Endothelial cell of hepatic sinusoid (primary cell): ENCODE results near the gene GH2.
"Not testable (repeated sequence)": the region's sequence is repeated elsewhere in the genome, so short reads cannot be mapped to it uniquely, and the experiment has no call there.

Source experiments
- in situ Hi-C: cut with HindIII; loops from 2 replicates; pipeline ENCODE4 v1.10.0; 2017; ENCODE audit warnings: low sequenced_read_pairs

Gene GH2

DNA sequence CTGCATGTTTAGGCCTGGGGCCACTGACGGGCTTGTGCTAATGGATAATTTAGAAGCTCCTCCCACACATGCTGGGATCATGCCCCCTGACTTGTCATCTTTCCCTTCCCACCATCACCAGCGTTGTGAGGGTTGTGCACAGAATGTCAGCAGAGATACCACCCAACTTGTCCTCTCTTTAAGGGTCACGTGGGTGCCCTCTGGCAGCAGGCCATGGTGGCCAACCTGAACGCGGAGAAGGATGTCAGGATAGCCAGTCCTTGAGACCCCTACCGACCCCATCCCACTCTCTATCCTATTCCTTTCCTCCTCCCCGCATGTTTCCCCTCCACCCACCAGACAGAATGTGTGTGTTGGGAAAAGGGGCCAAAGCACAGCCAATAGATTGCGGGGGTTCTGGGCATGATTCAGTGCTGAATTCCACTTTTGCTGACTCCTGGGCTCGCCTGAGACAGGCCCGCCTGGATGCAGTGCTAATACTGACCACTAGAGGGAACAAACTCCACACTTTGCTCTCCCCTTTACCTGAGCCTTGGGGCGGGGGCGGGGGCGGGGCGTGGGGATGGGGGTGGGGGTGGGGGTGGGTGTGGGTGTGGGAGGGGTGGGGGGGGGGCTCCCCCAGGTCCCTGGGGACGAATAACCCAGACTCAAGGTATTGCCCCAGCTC, at the start of gene GH2:
TSS of gene GH2 (minus strand) at position 10 of the 667 bp plus-strand sequence. CDS start 143 bp downstream, outside the sequence.
- in situ Hi-C loops: no loop called here

- in situ Hi-C loops: no loop called here
Measured at GRCh38 chr17:63930951-63931575, 49.3 kb upstream of the GH2 start.

DNA sequence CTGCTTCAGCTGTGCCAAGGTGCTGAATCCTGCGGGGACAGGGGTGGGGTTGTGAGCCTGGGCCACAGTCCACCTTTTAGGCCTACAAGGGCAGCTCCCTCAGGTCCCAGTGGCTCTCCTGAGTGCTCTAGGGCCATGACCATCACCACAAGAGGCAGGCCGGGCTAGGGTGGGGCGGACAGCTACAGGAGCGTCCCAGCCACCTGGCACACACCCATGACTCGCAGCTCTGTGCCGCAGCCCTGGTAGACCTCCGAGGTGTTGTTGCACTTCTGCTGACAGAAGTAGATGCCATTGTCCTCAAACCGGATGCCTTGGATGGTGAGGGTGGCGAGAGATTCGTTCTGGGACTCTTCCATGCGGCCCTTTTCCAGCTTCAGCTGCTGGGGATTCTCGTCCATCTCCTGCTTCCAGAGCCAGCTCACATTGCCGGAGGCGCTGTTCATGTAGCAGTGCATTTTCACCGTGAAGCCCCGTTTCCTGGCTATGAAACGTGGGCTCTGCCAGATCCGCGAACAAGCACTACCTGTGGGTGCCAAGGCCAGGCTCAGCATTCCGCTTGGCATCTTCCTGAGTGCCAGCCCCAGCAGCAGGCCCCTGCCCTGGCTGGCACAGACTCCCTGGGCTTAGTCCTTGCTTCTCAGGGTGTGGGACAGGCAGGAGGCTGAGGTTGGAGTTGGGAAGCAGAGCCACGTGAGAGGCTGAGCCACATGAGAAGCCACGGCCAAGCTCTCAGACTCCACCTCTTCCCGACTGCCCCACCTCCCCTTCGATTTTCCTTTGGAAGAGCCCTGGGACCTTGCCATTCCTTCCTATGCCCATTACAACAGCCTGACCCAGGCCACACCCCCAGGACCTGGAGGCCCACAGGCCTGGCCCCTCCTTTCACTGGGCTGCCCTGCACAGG, 48.4 kb upstream of the GH2 start:
- in situ Hi-C loops: loop anchor here (5.0 kb wide), 3 partner anchors 62 to 147 kb away; no protein-coding TSS in a partner anchor

- in situ Hi-C loops: loop anchor here (5.0 kb wide), 3 partner anchors 63 to 148 kb away; no protein-coding TSS in a partner anchor
Measured at GRCh38 chr17:63928966-63929695, 47.4 kb upstream of the GH2 start.

DNA sequence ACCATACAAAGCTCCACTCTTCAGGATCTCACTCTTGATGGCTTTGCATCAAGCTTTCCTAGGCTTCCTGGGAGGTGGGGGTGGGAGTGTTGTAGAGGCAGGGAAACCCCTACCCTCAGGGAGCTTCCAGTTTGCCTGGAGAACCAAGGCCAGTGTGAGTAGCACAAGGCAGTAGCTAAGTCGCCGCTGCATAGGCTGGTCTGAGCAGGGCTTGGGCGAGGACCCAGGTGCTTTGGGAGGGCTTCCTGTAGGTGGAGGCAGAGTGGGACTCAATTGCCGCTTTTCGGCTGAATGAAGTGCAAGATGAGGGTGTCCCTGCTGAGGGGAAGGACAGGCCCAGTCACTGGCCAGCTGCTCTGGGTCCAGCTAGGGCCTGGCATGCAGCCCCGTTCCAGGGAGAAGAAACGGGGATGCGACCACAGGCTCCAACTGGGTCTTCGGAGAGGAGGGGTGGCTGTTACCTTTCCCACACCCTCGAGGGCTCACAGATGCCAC, 46.5 kb upstream of the GH2 start:
- in situ Hi-C loops: loop anchor here (5.0 kb wide), 3 partner anchors 64 to 149 kb away; no protein-coding TSS in a partner anchor

DNA sequence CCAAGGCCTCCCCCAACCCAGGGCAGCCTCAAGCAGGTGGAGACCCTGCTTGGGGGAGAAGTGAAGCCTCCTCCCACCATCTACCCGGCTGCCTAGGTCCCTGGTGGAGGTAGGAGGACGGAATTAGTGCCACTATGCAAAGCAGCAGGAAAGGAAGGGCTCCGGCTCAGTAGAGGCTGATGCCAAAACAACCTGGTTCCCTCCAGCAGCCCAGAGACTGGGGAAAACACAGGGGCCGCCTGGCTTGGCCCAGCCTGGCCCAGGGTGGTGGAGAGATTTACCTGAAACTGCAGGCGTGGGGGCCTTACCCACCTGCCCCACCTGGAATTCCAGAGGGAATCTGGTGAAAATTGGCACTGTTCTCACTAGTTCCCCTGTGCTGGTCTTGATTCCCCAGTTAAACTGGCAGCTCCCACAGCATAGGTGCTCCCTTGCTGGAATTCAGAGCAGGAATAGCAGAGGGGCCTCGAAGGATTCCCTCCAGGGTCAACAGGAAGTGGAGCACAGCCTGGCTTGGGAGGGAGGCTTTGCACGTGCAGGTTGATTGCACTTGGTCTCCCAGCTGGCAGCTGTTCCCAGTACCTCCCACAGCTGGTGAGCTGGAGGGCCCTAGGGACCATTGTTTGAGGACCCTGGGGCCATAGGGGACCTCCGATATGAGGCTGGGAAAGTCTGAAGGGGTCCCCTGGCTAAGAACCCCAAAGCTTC, 45.9 kb upstream of the GH2 start:
- in situ Hi-C loops: loop anchor here (5.0 kb wide), 3 partner anchors 65 to 150 kb away; no protein-coding TSS in a partner anchor

- in situ Hi-C loops: loop anchor here (5.0 kb wide), 3 partner anchors 66 to 151 kb away; no protein-coding TSS in a partner anchor
Measured at GRCh38 chr17:63926164-63926563, 44.4 kb upstream of the GH2 start.

- in situ Hi-C loops: loop anchor here (5.0 kb wide), 3 partner anchors 67 to 152 kb away; no protein-coding TSS in a partner anchor
Measured at GRCh38 chr17:63925615-63926014, 43.9 kb upstream of the GH2 start.

DNA sequence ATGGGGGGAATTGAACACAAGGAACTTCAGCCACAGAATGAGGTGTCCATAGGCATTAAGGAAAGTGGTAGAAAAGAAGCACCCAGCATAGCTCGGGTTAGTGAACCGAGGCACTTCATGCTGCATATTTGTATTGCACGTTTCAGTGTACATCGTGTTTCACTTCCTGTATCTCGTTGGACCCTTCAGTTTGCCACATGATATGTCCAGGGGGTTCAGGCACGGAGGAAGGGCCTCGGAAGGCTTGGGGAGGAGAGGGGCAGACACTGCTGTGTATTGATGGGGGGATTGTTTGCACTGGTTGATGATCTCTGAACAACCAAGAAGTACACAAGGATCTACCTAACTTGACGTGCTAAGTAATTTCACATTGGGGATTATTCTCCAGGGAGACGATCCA, 40.7 kb upstream of the GH2 start:
- in situ Hi-C loops: not testable (repeated sequence)

- in situ Hi-C loops: not testable (repeated sequence)
Measured at GRCh38 chr17:63920779-63921178, 39.0 kb upstream of the GH2 start.

GRCh38 chr17:63920050-63920449, 38.3 kb upstream of the GH2 start:
- in situ Hi-C loops: not testable (repeated sequence)

DNA sequence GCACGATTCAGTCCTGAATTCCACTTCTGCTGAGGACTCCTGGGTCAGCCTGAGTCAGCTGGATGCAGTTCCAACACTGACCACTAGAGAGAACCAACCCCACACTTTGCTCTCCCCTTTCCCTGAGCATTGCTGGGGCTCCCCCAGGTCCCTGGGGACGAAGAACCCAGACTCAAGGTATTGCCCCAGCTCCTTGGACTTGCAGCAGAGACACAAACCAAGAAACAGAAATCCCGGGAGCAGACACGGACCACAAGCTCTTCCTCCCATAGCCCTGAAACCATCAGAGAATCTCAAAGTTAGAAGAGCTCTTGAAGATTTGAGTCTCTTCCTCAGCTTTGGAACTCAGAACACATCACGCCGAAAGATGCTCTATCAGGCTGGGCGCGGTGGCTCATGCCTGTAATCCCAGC, 37.6 kb upstream of the GH2 start:
- in situ Hi-C loops: no loop called here

DNA sequence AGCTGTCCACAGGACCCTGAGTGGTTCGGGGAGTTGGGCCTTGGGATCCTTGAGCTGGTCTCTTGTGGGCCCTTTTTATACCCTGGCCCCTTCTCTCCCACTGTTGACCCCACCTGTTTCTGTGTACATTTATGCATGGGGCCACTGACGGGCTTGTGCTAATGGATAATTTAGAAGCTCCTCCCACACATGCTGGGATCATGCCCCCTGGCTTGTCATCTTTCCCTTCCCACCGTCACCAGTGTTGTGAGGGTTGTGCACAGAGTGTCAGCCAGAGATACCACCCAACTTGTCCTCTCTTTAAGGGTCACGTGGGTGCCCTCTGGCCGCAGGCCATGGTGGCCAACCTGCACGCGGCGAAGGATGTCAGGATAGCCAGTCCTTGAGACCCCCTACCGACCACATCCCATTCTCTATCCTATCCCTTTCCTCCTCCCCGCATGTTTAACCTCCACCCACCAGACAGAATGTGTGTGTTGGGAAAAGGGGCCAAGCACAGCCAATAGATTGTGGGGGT, 37.1 kb upstream of the GH2 start, which contains the start of gene GH1:
TSS of gene GH1 (minus strand) at position 51 of the 517 bp plus-strand sequence. CDS start 63 bp downstream, outside the sequence.
- in situ Hi-C loops: not testable (repeated sequence)

- in situ Hi-C loops: no loop called here
Measured at GRCh38 chr17:63918305-63918704, 36.6 kb upstream of the GH2 start.

DNA sequence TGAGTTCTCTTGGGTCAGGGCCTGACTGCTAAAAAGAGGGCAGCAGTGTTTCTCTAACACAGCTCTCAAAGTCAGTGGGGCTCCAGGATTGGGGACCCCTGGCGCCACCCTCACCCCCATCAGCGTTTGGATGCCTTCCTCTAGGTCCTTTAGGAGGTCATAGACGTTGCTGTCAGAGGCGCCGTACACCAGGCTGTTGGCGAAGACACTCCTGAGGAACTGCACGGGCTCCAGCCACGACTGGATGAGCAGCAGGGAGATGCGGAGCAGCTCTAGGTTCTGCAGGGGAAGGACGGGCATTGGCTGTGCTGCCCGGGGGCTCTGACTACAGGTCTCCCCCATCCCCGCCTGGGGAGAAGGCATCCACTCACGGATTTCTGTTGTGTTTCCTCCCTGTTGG, 35.9 kb upstream of the GH2 start:
- in situ Hi-C loops: no loop called here

- in situ Hi-C loops: not testable (repeated sequence)
Measured at GRCh38 chr17:63917206-63917605, 35.5 kb upstream of the GH2 start.

- in situ Hi-C loops: no loop called here
Measured at GRCh38 chr17:63916566-63917185, 34.9 kb upstream of the GH2 start.

GRCh38 chr17:63915753-63916152, 34.0 kb upstream of the GH2 start:
- in situ Hi-C loops: not testable (repeated sequence)

DNA sequence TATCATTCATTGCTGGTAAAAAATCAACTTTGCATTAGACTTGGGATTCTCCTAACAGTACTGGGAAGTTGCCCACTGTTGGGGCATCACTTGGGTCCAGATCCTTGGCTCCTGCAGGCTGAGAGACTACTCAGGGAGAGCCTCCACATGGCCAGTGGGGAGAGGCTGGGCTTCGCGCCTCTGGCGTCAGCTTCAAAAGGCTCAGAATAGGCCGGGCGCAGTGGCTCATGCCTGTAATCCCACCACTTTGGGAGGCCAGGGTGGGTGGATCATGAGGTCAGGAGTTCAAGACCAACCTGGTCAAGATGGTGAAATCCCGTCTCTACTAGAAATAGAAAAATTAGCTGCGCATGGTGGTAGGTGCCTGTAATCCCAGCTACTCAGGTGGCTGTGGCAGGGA, 32.7 kb upstream of the GH2 start:
- in situ Hi-C loops: no loop called here
